ENCODE measurements around the gene IFITM5.
"Not testable (repeated sequence)": the region's sequence is repeated elsewhere in the genome, so short reads cannot be mapped to it uniquely, and the experiment has no call there.

The IFITM5 gene

GRCh38 chr11:315051-315481, 15.7 kb upstream of the IFITM5 start:
- H3K4me3 ChIP-seq (ENCODE audit: low read length): peak overlapping the region; percentile 88
- H3K9ac ChIP-seq (ENCODE audit: low read length): peak overlapping the region; percentile 87
- no peaks in the 10 kb centered on the region for H3K79me1 ChIP-seq (ENCODE audit: low read length)
- no peaks in the 10 kb centered on the region for H3K27me3 ChIP-seq (ENCODE audit: insufficient read depth, low read length, poor library complexity)
- no peak overlapping the region for H4K8ac ChIP-seq (ENCODE audit: low read depth, low read length)
- peak overlapping the region; percentile 75 for H3K4ac ChIP-seq (ENCODE audit: low read depth, low read length)
- H3K4me2 ChIP-seq (ENCODE audit: low read length): peak overlapping the region; percentile 70
- peak overlapping the region; percentile 97 for H3K27ac ChIP-seq (ENCODE audit: low read depth, low read length)
- peak overlapping the region; percentile 54 for H3K23ac ChIP-seq (ENCODE audit: low read length)
- H2BK120ac ChIP-seq (ENCODE audit: low read depth, low read length): no peak overlapping the region
- peaks cover 27% of the 10 kb centered on the region for H3K79me2 ChIP-seq (ENCODE audit: control insufficient read depth, insufficient read depth, low read length)
- no peak overlapping the region for H2BK15ac ChIP-seq (replicated peaks; ENCODE audit: low read depth)
- H3K18ac ChIP-seq (ENCODE audit: low read length): peak overlapping the region; percentile 83
- no peak overlapping the region for H2AK5ac ChIP-seq (ENCODE audit: low read length)
- H3K36me3 ChIP-seq (ENCODE audit: control insufficient read depth, insufficient read depth, low read length): peaks cover 1% of the 10 kb centered on the region
- peak overlapping the region; percentile 7 for H2BK5ac ChIP-seq (ENCODE audit: low read length)
- DNase-seq: no peak
- H3K4me1 ChIP-seq (ENCODE audit: control insufficient read depth, low read depth, low read length): peaks cover 9% of the 10 kb centered on the region
- H3K56ac ChIP-seq (ENCODE audit: low read length): peak overlapping the region; percentile 85
- no CpG with 5 or more reads among the region's 9 CpGs for WGBS (ENCODE audit: extremely low coverage, insufficient coverage, low lambda C conversion rate)
- no peak overlapping the region for H4K5ac ChIP-seq (ENCODE audit: low read length)

GRCh38 chr11:314554-314875, 15.2 kb upstream of the IFITM5 start:
- not testable (repeated sequence) for H4K8ac ChIP-seq (ENCODE audit: low read depth, low read length); H2BK15ac ChIP-seq (replicated peaks; ENCODE audit: low read depth); H2AK5ac ChIP-seq (ENCODE audit: low read length); H3K36me3 ChIP-seq (ENCODE audit: control insufficient read depth, insufficient read depth, low read length); H3K27me3 ChIP-seq (ENCODE audit: insufficient read depth, low read length, poor library complexity); H3K4ac ChIP-seq (ENCODE audit: low read depth, low read length); H4K5ac ChIP-seq (ENCODE audit: low read length); H2BK120ac ChIP-seq (ENCODE audit: low read depth, low read length); H3K79me1 ChIP-seq (ENCODE audit: low read length); DNase-seq
- peak overlapping the region; percentile 87 for H3K9ac ChIP-seq (ENCODE audit: low read length)
- peak overlapping the region; percentile 33 for H3K4me2 ChIP-seq (ENCODE audit: low read length)
- peak overlapping the region; percentile 80 for H2BK5ac ChIP-seq (ENCODE audit: low read length)
- no CpG with 5 or more reads among the region's 6 CpGs for WGBS (ENCODE audit: extremely low coverage, insufficient coverage, low lambda C conversion rate)
- peak overlapping the region; percentile 80 for H3K23ac ChIP-seq (ENCODE audit: low read length)
- peak overlapping the region; percentile 52 for H3K4me3 ChIP-seq (ENCODE audit: low read length)
- H3K27ac ChIP-seq (ENCODE audit: low read depth, low read length): peak overlapping the region; percentile 46
- H3K79me2 ChIP-seq (ENCODE audit: control insufficient read depth, insufficient read depth, low read length): peaks cover 26% of the 10 kb centered on the region
- peaks cover 11% of the 10 kb centered on the region for H3K4me1 ChIP-seq (ENCODE audit: control insufficient read depth, low read depth, low read length)
- H3K56ac ChIP-seq (ENCODE audit: low read length): peak overlapping the region; percentile 85
- peak overlapping the region; percentile 42 for H3K18ac ChIP-seq (ENCODE audit: low read length)

GRCh38 chr11:313787-314553, 14.6 kb upstream of the IFITM5 start, which contains the start of gene IFITM1:
IFITM1 (plus strand) TSS chr11:314040; CDS start chr11:314171, 131 bp downstream.
- DNase-seq: peak; percentile 89

GRCh38 chr11:313304-313786, 14.0 kb upstream of the IFITM5 start:
- H3K4ac ChIP-seq (ENCODE audit: low read depth, low read length): peak overlapping the region; percentile 66
- H3K27ac ChIP-seq (ENCODE audit: low read depth, low read length): peak overlapping the region; percentile 95
- peak overlapping the region; percentile 20 for H3K4me2 ChIP-seq (ENCODE audit: low read length)
- peak overlapping the region; percentile 89 for H3K56ac ChIP-seq (ENCODE audit: low read length)
- peak overlapping the region; percentile 49 for H2BK120ac ChIP-seq (ENCODE audit: low read depth, low read length)
- H2AK5ac ChIP-seq (ENCODE audit: low read length): no peak overlapping the region
- H4K5ac ChIP-seq (ENCODE audit: low read length): no peak overlapping the region
- DNase-seq: peak; percentile 57
- H3K79me2 ChIP-seq (ENCODE audit: control insufficient read depth, insufficient read depth, low read length): peaks cover 30% of the 10 kb centered on the region
- no peaks in the 10 kb centered on the region for H3K27me3 ChIP-seq (ENCODE audit: insufficient read depth, low read length, poor library complexity)
- H2BK5ac ChIP-seq (ENCODE audit: low read length): peak overlapping the region; percentile 87
- H2BK15ac ChIP-seq (replicated peaks; ENCODE audit: low read depth): no peak overlapping the region
- no peak overlapping the region for H3K4me3 ChIP-seq (ENCODE audit: low read length)
- H4K8ac ChIP-seq (ENCODE audit: low read depth, low read length): peak overlapping the region; percentile 67
- no peaks in the 10 kb centered on the region for H3K79me1 ChIP-seq (ENCODE audit: low read length)
- H3K4me1 ChIP-seq (ENCODE audit: control insufficient read depth, low read depth, low read length): peaks cover 16% of the 10 kb centered on the region
- WGBS (ENCODE audit: extremely low coverage, insufficient coverage, low lambda C conversion rate): no CpG with 5 or more reads among the region's 8 CpGs
- H3K9ac ChIP-seq (ENCODE audit: low read length): peak overlapping the region; percentile 72
- peaks cover 1% of the 10 kb centered on the region for H3K36me3 ChIP-seq (ENCODE audit: control insufficient read depth, insufficient read depth, low read length)
- no peak overlapping the region for H3K23ac ChIP-seq (ENCODE audit: low read length)
- peak overlapping the region; percentile 89 for H3K18ac ChIP-seq (ENCODE audit: low read length)

More at GRCh38 chr11:313787-314553, 14.6 kb upstream of the IFITM5 start, which contains the start of gene IFITM1:
- Histone ChIP-seq H3K4me2 (ENCODE audit: low read length) (peak within 1 kb of the TSS; percentile 70), H3K9ac (ENCODE audit: low read length) (peak within 1 kb of the TSS; percentile 87), H3K36me3 (ENCODE audit: control insufficient read depth, insufficient read depth, low read length) (peaks cover 1% of the 10 kb centered on the region), H3K4me1 (ENCODE audit: control insufficient read depth, low read depth, low read length) (peaks cover 16% of the 10 kb centered on the region), H3K27me3 (ENCODE audit: insufficient read depth, low read length, poor library complexity) (no peaks in the 10 kb centered on the region), H3K18ac (ENCODE audit: low read length) (peak within 1 kb of the TSS; percentile 89), H2BK15ac (replicated peaks; ENCODE audit: low read depth) (no peak within 1 kb of the TSS), H2AK5ac (ENCODE audit: low read length) (no peak within 1 kb of the TSS), H4K5ac (ENCODE audit: low read length) (no peak within 1 kb of the TSS), H3K56ac (ENCODE audit: low read length) (peak within 1 kb of the TSS; percentile 89), H3K79me2 (ENCODE audit: control insufficient read depth, insufficient read depth, low read length) (peaks cover 29% of the 10 kb centered on the region), H3K79me1 (ENCODE audit: low read length) (no peaks in the 10 kb centered on the region), H3K4ac (ENCODE audit: low read depth, low read length) (peak within 1 kb of the TSS; percentile 66), H2BK5ac (ENCODE audit: low read length) (peak within 1 kb of the TSS; percentile 87), H3K27ac (ENCODE audit: low read depth, low read length) (peak within 1 kb of the TSS; percentile 97), H2BK120ac (ENCODE audit: low read depth, low read length) (peak within 1 kb of the TSS; percentile 49), H4K8ac (ENCODE audit: low read depth, low read length) (peak within 1 kb of the TSS; percentile 67), H3K4me3 (ENCODE audit: low read length) (peak within 1 kb of the TSS; percentile 88), H3K23ac (ENCODE audit: low read length) (peak within 1 kb of the TSS; percentile 80)
- no CpG with 5 or more reads among the region's 18 CpGs for WGBS (ENCODE audit: extremely low coverage, insufficient coverage, low lambda C conversion rate)

- Histone ChIP-seq H3K4me1 (ENCODE audit: control insufficient read depth, low read depth, low read length) (peaks cover 14% of the 10 kb centered on the region), H3K27ac (ENCODE audit: low read depth, low read length) (peak overlapping the region; percentile 73), H2AK5ac (ENCODE audit: low read length) (peak overlapping the region; percentile 67), H3K79me1 (ENCODE audit: low read length) (no peaks in the 10 kb centered on the region), H3K27me3 (ENCODE audit: insufficient read depth, low read length, poor library complexity) (no peaks in the 10 kb centered on the region), H2BK5ac (ENCODE audit: low read length) (peak overlapping the region; percentile 40), H3K23ac (ENCODE audit: low read length) (peak overlapping the region; percentile 51), H3K9ac (ENCODE audit: low read length) (peak overlapping the region; percentile 50), H4K5ac (ENCODE audit: low read length) (no peak overlapping the region), H3K56ac (ENCODE audit: low read length) (peak overlapping the region; percentile 3), H3K4me2 (ENCODE audit: low read length) (peak overlapping the region; percentile 15), H3K79me2 (ENCODE audit: control insufficient read depth, insufficient read depth, low read length) (peaks cover 30% of the 10 kb centered on the region), H3K36me3 (ENCODE audit: control insufficient read depth, insufficient read depth, low read length) (peaks cover 1% of the 10 kb centered on the region), H3K4ac (ENCODE audit: low read depth, low read length) (peak overlapping the region; percentile 58), H4K8ac (ENCODE audit: low read depth, low read length) (no peak overlapping the region), H2BK120ac (ENCODE audit: low read depth, low read length) (peak overlapping the region; percentile 54), H3K18ac (ENCODE audit: low read length) (peak overlapping the region; percentile 55), H3K4me3 (ENCODE audit: low read length) (no peak overlapping the region), H2BK15ac (replicated peaks; ENCODE audit: low read depth) (no peak overlapping the region)
- WGBS (ENCODE audit: extremely low coverage, insufficient coverage, low lambda C conversion rate): no CpG with 5 or more reads among the region's 14 CpGs
- DNase-seq: no peak
Observed at GRCh38 chr11:312092-312816, 12.9 kb upstream of the IFITM5 start.
